ENCODE measurements around the gene SUPT6H.
A peak's percentile ranks its signal among the peaks of the same experiment; 100 is the strongest.

Gene SUPT6H

DNA sequence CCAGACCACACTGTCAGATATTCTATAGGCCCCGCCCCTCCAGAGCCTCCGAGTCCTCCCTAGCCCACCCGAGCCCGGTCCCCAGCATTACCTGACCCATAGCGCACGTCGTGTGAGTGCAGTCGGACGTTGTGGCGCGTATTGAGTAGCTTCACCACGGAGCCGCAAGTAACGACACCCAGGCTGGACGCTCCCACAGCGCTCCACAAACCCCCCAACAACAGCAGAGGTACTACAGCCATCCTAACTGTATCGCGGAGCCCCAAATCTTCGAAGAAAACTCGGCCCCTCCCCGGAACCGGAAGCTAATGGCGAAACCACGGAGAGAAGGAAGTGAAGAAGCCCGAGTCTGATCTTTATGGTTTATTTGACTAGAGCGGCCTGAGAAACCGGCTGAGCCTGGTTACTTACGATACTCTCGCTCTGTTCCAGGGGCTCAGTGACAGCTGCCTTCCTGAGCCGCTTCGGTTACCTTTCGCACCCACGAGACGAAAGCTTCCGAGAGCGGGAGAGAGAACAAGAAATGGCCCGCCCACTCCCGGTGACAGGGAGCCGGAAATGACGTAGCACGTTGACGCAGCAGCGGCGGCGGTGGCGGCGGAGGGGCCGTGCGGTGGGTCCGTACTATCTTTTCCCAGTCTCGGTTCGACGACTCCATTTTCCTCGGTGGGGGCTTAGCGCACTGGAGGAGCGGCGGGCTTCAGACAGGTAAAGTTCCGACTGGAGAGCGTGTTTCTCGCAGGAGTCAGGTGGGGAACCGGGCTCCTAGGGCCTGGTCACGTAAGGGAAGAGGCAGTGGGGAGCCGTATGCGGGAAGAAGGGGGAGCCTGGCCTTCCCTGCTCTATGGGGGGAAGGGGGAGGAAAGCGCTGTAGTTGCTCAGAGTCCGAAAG is at the start of gene SUPT6H, which contains the start of gene SDF2:
SUPT6H (plus strand) TSS at position 571 of the 892 bp plus-strand sequence. CDS start 11,197 bp downstream, outside the sequence.
SDF2 (minus strand) TSS at position 272 of the 892 bp plus-strand sequence; CDS start at position 242, 30 bp downstream.
- H3K27ac ChIP-seq: peak within 1 kb of the TSS; percentile 87 to 99 (median 96)

DNA sequence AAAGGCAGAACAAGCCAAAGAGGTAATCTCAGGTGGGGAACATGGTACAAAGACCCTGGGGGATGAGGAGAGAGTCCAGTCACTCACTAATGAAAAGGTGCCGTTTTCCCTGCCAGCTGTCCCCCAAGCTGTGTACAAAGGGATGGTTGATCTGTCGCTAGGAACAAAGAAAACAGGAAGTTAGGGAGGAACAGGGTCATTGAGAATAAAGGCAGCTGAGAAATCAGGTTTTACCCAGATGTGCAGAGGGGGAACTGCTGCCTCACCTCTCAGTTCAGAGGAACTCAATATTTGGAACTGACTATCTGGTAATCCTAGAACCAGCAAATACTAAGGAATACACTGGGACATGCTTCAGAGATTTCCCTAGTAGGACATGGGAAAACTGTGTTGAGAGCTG is 49.5 kb upstream of the SUPT6H start:
- H3K27ac ChIP-seq: peak overlapping the region in 2 of 21 experiments; percentile 3 to 14

More for the DNA sequence above, at the start of gene SUPT6H, which contains the start of gene SDF2:
- peak within 1 kb of the TSS; percentile 59 to 90 (median 75) for H3K4me3 ChIP-seq

DNA sequence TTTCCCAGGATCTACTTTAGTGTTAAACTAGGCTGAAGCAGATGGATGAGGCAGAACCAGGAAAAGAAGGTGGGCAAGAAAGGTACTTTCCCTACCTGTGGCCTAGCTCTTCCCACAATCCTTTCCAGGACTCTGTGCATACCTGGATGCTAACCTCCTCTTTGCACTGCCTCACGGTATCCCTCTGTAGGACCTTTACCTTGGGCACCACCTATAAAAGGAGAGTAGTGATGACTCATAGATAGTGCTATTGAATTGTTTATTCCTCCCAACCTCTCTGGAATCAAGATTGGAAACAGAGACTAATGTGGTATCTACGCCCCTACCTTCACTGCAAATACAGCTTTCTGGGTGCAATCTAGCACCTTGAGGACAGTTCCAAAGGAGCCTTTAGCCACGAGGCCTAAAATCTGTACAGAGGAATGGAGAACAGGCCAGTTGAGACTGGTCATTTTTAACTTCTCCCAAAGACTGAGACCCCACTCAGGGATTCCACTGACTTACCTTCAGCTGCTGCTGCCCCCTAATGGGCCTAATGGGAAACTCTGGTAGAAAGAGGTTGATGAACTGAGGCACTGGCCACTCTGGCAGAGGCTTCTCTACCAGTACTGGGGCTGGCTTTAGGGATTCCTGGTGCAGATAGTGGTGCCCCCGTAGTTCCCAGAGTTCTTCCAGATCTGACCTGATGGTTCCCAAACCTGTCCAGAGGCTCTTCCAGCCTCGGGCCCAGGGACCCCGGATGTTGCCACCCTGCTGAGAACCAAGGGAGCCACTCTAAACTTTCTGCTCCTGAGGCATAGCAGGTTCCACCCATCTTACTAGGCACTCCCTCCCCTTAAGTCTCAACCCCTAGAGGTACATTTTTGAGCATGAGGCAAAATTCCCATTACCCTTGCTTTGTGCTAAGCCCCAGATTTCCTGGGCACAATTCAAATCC is 48.8 kb upstream of the SUPT6H start:
- H3K27ac ChIP-seq: peak overlapping the region in 1 of 21 experiments; percentile 12
- H3K4me3 ChIP-seq: no peak overlapping the region

More for the DNA sequence above, 49.5 kb upstream of the SUPT6H start:
- no peak overlapping the region for H3K4me3 ChIP-seq

DNA sequence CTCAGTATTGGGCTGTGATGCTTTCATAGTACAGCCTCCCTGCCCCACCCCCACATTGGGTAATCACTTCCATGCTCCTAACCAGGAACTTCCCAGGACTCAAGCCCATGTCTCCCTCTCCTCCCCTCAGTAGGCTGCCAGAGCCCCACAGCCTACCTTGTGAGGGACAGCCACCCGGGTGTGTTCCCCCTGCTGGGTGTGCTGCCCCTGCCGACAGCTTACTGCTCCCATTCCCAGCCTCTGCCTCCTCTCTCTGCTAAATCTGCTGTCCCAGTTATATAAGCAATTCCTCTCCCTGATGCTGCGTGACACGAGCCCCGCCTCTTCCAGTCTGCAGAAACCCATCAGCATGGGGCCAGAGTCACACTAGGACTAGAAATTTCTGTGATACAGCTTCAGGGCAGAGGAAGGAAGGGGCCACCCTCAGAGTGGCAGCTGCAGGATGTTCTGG is 48.0 kb upstream of the SUPT6H start, which contains the start of gene RSKR:
RSKR (minus strand) TSS at position 255 of the 451 bp plus-strand sequence; CDS start at position 231, 24 bp downstream.
- peak within 1 kb of the TSS in 1 of 21 experiments; percentile 12 for H3K27ac ChIP-seq
- no peak within 1 kb of the TSS for H3K4me3 ChIP-seq

DNA sequence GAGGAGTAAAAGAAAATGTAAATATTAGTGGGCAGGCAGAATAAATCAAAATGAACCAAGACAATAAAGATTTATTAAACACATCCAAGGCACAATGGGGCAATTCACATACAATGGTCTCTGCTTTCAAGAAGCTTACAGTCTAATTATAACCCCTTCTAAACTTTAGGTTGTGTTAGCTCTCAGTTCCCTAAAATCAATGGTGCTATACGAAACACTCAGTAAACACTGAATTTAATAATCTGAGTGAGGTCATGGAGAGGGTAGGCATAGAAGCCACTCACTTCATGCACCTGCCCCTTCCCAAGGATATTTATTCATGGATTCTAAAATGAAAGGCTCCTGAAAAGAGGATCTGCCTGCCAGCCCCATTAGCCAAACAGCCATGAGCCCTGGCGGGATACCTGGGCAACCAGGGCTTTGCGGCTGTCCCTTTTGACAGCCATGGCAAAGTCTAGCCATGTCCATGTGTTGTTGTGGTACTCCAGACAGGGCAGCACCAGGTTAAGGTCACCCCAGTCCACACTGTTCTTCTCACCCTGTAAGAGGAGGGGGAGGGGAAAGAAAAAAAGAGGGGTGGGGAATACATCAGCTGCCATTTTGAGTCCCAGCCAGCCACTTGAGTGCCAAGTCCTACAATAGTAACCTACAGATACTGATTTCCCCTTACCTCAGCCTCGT is 46.6 kb upstream of the SUPT6H start:
- Histone ChIP-seq H3K4me3 (no peak overlapping the region), H3K27ac (no peak overlapping the region)

DNA sequence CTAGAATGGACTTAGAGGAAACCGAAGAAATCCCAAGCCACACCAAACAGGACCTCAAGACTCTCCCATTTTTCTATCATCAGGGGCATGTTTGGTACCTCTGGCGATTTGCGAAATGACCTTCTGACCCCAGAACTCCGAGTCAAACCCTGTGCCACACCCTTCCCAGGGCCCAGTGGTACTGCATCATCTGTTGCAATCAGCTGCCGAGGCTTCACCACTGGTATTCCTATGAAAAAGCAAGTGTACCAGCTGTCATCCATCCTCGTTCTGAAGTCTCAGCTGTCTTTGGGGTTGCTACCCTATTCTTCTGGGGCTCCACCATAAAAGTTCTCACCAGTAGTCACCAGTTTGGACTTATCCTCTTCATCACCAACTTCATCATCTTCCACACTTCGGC is 45.7 kb upstream of the SUPT6H start:
- Histone ChIP-seq H3K4me3 (no peak overlapping the region), H3K27ac (no peak overlapping the region)

DNA sequence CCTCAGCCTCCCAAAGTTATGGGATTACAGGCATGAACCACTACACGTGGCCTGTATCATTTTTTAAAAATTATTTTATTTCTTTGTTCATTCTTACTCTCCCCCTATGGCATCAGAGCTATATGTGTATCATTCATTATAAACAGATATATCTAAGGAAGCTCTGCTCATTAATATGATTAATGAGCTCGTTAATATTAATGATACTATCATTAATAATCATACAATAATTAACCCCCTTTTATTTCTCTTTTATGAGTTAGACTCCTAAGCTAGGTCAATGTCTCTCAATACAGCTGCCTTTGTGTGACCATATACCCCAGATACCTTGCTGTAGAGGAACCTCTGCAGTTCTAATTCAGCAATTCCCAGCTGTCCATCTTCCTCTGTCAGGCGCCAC is 43.5 kb upstream of the SUPT6H start:
- no peak overlapping the region for H3K4me3 ChIP-seq
- H3K27ac ChIP-seq: no peak overlapping the region

DNA sequence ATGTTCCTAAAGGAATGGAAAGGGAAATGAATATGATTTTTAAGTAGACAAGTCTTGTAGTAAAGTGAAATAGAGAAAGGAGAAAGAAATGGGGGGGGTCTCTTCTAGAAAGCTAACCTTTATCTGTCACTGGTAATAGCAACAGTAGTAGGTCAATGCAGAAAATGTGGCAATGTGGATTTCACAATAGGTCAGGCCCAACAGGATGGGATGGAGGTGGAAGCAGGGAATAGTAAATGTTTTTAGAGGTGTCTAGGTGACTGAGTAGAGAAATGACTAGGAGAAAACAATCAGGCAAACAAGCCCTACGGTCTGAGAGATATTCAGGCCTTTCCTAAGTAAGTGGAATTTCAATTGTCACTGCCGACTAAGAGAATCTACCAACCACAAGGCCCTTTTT is 42.0 kb upstream of the SUPT6H start:
- Histone ChIP-seq H3K27ac (no peak overlapping the region), H3K4me3 (no peak overlapping the region)

DNA sequence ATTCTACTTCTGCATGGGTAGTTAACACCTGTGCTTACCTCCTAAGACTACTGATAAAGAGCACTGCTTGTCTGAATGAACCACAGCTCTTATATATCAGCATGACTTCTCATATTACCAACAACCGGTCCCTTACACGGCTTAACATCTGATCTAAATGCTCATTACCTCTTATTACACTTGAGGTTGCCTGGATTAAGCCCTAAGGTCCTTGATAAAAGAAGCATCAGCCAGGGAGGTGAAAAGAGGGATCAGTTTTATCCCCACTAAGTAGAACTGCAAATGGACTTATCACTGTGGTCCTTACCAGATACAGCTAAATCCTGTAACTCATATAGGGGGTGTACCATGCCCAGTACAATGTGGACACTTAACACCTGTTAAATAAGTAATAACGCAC is 39.8 kb upstream of the SUPT6H start:
- Histone ChIP-seq H3K27ac (no peak overlapping the region), H3K4me3 (no peak overlapping the region)

DNA sequence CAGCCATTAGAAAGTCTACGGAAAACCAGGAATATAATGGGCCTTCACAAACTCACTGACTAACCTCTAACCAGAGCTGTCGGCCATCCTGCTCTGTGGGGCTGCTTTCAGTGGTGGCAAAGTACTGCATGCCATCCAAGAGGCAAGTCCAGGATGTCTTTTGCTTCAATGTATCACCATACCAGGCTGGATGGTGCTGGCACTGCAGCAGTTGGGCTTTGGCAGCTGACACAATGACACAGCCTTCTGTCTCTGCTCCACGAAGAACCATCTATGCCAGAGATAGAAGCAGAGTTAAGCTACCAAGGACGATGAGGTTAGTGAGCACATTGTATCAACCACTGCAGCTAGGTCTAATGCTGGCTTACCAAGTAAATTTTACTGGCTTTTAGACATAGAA is 38.3 kb upstream of the SUPT6H start:
- Histone ChIP-seq H3K27ac (no peak overlapping the region), H3K4me3 (no peak overlapping the region)

DNA sequence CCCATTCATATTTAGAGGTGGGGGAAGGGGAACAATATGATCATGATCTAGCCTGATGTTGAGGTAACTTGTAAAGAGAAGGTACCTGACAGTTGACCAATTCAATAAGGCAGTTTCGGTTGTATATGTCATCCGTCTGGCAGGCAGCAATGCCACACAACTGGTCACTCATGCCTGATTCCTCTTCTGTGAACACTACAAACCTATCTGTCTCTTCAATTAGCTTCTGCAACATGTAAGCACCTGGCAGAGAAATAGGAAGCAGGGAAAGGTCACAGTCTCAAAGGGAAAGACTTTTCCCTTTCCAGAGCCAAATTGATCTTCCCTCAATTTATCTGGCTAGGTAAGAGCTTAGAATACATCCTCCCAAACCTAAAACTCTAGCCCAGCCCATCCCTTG is 37.9 kb upstream of the SUPT6H start:
- no peak overlapping the region for H3K27ac ChIP-seq

DNA sequence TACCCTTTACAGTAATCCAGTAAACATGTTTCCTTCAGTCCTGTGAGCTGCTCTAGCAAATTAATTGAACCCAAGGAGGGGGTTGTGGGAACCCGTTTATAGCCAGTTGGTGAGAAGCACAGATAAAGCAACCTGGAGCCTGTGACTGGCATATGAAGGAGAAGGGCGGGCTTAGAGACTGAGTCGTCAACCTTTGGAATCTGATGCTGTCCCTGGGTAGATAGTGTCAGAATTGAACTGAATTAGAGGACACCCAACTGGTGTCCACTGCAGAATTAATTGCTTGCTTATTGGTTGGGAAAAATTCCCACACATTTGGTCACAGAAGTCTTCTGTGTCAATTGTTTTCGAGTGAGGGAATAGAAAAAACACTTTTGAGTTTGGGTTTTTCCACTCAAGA is 35.2 kb upstream of the SUPT6H start:
- no peak overlapping the region for H3K4me3 ChIP-seq
- no peak overlapping the region for H3K27ac ChIP-seq

More for the DNA sequence above, 37.9 kb upstream of the SUPT6H start:
- H3K4me3 ChIP-seq: no peak overlapping the region

DNA sequence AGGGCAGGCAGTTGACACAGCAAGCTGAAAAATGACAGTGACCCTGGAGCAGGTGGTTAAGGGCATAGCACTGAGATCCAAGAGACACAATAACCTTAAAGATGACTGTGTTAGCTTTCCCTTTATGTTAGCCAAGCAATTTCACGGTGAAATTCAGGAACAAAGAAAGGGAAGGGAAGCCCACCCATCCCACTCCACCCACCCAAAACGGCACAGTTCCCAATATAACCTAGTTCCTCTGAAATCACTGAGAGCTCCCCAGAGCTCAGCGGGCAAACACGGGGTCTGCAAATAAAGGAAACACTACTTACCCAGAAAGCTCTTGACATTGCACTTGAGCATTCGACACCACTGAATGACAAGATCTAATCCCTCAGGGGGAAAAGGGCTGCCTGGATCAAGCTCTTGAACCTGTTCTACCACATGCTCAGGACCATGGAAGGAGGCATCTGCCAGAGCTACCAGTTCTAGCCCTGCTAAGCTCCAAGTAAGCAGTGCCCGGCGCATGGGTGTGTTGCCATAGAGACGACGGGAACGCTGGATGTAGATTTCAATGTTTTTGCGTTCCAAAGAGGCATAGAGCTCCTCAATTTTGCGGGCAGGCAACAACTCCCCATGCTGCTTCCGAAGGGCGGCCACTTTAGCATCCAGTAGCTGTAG is 27.7 kb upstream of the SUPT6H start:
- Histone ChIP-seq H3K4me3 (no peak overlapping the region), H3K27ac (no peak overlapping the region)

DNA sequence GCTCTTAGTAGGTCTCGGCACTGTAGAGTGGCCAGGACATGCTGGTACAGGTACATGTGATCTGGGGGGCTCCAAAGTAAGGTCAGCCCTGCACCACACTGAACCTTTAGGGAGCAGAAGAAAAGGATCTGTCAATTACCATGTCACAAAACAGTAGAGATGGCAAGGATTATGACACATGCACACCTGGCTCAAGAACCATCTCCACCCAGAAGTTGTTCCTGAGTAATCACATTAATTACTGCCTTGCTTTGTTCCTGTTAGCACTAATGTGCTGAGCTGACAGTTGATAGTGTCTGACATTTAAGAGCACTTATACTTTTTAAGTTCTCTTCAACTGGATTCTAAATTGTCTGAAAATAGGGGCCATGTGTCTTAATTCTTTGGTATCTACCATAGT is 26.5 kb upstream of the SUPT6H start:
- Histone ChIP-seq H3K27ac (peak overlapping the region in 2 of 21 experiments; percentile 3 to 39), H3K4me3 (no peak overlapping the region)

DNA sequence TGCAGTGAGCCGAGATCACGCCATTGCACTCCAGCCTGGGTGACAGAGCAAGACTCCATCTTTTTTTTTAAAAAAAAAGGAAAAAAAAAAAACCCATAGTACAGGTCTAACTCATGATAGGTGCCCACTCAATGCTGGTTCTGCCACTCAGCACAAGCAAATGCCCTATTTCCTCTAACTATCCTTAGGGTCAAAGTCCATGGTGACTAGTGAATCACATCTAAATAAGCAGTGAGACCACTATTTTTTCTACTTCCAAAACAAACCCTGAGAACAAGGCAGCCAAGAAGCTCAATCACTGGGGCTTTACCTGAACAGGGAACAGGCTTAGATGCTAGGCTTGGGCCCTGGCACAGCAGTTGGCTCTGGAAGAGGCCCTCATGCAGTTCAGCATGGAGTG is 20.4 kb upstream of the SUPT6H start:
- H3K4me3 ChIP-seq: no peak overlapping the region
- H3K27ac ChIP-seq: no peak overlapping the region

DNA sequence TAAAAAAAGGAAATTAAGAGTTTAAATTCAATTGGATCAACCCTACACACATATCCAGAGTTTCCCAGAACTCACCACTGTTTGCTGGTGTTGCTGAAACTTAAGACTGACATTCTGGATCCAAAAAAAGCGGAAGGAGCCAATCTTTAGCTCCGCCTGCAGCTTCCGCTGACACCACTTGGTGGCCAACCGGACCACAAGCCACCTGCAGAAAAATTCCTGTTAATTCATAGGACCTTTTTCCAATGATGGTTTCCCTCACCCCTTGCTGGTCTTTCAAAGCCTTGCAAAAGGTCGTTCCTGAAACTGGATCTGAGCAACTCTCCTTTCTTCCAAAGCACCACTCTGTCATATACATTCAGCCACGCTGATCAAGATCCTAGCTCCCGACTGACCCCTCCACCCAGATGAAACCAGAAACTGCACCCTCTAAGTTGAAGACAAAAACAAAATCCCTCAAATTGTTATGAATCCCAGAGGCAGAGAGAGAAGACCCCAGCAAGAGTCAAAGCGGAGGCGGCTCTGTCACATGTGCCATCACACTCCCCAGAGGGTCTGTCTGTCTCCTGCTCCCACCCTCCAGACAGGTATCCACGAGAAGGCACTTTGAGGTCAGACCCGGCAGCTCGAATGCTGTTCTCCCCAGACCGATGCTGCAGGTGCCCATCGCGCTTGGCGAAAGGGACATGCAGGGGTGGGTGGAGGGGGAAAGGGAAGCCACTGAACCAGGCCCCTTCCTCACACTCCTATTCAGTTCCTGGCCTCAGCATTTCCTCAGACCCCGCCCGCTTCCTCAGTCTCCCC is 17.8 kb upstream of the SUPT6H start:
- Histone ChIP-seq H3K27ac (peak overlapping the region; percentile 73 to 99 (median 97)), H3K4me3 (peak overlapping the region; percentile 55 to 99 (median 95))

DNA sequence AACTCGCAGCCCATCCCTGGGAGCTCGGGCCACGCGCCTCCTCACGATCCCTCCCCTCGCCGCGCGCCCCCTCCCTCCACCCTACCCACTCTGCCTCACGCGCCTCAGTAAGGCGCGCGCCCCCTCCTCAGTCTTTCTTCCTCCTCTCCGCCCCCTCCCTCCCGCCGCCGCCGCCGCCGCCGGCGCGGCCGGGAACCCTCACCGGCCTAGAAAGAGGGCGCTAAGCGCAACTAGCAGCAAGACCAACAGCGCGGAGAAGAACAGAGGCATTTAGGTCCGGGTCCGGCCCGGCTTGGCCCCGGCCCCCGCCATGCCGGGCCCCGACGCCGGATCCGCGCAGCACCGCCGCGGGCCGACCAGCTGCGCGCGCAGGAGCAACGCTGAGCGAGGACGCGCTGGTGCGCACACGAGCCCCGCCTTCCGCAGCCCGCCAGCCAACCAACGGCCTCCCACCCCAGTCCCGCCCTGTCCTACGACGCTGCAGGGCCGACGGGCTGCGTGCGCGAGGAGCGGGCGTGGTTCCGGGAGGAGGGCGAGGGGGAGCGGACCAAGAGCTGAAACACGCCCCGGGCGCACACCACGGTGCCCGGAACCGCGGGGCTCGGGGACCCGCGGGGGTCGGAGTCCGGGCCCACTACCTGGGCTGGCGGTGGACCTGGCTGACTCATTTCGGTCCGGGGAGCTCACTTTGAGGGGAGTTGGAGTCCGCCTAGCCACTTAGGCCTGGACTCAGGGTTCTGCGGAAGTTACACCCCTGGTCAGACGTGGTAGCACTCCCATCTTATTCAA is 17.0 kb upstream of the SUPT6H start, which contains the start of gene BLTP2:
BLTP2 (minus strand) TSS at position 372 of the 789 bp plus-strand sequence; CDS start at position 270, 102 bp downstream.
- Histone ChIP-seq H3K27ac (peak within 1 kb of the TSS; percentile 73 to 99 (median 97)), H3K4me3 (peak within 1 kb of the TSS; percentile 55 to 99 (median 95))
